HG03575 (cell line): ENCODE results near the gene PPP1R11.

Experiments used
- ATAC-seq: cut with Tn5 transposase; IDR thresholded peaks from one replicate; pipeline ENCODE4 v1.9.1; 2021; ENCODE audit not compliant: unreplicated experiment, insufficient number of reproducible peaks, low FRiP score; ENCODE audit errors: extremely low read depth

PPP1R11 gene

DNA sequence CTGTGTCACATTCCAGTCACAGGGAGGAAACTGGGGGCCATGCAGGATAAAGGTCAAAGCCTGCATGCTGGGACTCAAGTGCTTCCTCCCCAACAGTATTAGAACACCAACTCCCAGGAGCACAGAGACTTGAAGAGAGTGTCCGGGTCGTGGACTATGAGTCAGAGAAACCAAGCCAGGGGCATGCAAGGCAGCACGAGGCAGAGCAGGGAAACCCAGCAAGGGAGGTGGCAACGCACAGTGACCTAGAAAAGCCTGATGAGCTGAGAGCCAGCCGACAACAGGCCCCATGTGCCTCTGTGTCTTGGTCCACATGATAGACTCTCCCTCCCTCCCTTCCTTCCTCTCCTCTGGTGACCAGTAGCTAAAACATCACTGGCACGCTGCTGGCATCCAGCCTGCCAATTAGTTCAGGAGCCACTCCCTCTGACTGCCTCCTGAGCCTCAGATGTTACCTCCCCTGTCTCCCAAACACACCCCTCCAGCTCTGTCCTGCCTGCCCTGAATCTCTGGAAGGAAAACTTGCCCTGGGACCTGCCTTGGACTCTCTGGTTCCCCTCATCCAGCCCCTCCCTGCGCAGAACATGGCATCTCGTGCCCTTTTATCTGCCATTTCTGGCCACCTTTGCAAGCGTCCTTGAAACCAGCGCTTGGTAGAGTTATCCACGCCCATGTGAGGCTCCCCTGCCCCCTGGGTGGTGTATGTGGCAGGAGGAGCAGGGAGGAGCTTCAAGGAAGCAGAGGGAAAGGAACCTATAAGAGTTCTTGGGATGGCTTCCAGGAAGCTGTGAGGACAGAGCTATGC lies 24.8 kb downstream of the PPP1R11 start:
- ATAC-seq: no peak

DNA sequence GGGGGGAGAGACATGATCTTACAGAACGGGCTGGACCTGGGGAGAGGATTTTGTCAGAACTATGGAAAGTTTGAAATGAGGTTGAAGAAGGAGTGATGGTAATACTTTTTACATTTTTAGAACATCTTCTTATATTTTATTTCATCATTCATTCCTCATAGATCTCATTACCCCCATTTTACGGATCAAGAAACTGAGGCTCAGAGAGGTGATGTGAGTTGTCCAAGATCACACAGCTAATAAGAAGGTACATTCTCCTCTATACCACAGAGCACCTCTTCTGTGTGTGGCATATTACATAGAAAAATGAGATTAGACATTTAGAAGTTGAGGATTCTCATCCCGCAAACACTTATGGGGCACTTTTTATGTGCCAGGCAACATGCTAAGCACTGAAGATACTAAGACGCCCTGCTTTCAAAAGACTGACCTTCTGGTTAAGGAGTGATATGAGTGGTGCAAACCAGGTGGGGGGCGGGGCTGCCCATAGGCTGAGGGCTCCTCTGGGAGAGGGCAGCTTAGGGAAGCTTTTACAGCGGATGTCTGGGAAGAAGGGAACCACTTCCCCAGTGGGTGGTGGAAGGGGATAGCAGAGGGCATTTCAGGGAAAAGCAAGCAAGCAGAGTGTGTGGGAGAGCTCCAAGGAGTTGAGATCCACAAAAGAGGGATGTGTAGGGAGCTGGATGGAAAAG lies 26.0 kb downstream of the PPP1R11 start:
- ATAC-seq: no peak

DNA sequence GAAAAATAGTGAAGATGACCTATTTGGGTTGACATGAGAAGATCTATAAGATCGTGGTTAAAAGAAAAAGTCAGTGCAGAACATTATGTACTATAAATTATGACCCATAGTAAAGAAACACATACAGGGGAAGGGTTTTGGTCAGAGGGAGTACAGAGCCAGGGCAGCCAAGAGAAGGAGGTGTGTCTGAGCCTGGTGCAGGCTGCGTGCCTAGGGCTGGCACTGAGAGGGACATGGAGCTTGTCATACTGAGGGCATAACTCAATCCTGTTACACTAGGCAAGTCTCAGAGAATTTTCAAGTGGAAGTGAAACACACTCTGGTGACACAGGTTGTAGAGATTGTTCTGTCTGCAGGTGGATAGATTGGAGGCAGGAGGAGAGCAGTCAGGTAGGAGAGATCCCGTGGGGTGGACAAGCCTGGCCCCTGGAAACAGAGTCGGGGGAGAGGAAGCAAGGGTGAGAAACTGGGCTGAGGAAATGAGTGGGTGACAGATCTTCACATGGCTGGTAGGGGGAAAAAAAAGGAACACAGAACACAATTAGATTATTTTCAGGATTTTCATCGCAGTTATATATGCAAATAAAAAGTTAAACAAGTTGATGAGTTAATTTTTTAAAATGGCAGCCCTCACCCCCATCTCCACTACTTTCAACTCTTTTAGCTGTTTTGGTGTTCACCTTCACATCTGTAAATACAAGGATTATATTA lies 27.1 kb downstream of the PPP1R11 start:
- no peak for ATAC-seq

DNA sequence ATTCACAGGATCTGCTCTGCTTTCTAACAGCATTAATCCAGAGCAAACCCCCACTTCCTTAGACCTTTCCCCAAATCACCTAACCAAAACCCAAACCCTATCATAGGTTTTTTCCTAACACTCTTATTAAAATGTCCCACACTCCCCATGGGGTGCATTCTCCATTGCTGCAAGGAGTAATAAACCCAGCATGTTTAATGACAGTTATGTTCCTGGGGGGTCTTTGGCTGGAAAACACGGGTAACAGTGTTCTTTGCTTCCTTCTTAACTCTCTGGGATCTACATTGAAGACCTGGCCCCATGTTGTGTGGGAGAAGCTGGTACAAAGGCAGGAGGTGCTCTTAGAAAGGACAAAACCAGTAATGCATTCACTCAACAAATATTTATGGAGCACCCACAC lies 29.8 kb downstream of the PPP1R11 start:
- no peak for ATAC-seq

DNA sequence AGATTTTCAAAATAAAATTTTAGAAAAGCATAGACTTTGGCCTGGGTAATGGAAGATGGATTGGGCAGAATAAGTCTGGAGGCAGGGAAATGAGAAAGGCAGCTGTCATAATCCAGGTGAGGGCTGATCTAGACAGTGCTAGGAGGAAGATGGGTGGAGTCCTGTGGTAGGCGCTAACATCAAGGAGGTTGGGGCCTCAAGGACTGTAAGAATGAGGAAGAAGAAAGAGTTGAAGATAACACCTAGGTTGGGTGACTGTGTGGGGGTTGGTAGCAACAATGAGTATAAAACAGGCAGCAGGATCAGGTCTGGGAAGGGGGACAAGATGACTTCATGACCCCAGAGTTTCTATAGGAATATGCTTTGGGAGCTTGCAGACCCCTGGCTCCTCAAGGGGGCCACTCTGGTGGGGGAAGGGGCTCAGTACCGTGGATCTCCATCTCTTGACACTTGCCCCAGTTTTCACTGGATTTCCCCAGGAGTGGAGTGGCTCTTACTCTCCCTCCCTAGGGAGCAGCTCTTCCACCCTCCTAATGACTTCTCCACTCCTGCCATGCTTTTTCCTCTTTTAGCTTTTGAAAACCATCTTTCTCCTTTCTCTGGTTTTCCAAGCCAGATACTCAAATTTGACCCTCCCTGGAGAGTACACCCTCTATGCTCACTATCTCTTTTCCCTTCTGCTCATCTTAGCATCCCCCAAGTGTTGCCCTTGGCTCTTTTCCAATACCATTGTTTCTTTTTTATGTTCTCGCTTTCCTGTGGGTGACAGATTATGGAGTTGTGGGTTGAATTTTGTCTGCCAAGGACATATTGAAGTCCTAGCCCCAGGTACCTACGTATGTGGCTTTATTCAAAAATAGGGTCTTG lies 31.1 kb downstream of the PPP1R11 start:
- ATAC-seq: no peak

DNA sequence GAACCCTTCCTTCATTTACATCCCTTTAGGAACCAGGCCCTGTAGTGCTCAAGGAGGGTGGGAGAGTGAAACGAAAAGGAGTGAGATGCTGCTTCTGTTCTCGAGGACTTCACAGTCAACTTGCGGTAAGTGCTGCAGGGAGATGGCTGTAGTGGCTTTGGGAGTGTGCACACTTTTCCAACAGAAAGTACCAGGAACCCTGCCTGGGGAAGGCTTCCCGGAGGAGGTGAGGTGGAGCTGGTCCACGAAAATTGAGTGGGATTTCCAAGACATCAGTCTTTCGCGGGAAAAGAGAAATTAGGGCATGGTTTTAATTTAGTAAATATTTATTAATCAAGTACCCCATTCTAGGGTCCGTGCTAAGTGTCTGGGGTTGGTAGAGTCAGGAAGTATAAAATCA lies 33.2 kb downstream of the PPP1R11 start:
- ATAC-seq: no peak

DNA sequence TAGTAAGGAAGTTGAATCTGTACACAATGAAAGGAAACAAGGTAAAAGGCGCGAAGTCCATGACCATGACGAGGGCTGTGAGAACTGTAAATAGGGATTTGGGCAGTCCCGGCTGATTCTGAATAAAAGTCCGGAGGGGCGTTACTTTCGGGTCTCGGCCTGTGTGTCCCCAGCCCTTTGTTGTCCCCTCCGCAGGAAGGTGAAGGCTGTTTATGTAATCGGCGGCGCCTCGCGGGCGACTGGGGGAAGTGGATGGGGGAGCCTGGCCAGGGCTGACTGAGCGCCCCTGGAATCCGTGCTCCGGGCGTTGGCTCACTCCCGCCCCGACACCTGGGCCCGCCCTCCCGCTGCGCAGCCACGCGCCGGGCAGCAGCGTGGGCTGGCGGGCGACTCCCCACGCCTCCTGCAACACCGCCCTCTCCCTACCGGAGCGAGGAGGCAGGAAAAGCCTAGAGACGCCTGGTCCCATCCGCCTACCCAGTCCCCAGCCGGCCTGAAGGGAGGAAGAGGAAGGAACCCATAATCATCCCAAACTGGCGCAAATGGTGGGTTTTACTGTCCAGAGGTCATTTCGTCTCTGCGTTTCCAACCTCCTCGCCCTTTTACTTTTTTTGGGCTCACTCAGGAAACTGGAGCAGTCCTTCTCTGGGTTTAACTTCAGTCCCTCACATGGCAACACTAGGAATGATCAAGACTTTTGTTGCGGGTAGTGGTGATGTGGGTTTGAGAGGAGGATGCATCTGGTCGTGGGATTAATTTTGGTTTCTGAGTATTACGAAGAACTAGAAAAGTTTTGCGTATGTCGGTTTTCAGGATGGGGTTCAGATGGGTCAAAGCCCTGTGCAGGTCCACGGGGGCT lies 33.8 kb downstream of the PPP1R11 start:
- no peak for ATAC-seq

DNA sequence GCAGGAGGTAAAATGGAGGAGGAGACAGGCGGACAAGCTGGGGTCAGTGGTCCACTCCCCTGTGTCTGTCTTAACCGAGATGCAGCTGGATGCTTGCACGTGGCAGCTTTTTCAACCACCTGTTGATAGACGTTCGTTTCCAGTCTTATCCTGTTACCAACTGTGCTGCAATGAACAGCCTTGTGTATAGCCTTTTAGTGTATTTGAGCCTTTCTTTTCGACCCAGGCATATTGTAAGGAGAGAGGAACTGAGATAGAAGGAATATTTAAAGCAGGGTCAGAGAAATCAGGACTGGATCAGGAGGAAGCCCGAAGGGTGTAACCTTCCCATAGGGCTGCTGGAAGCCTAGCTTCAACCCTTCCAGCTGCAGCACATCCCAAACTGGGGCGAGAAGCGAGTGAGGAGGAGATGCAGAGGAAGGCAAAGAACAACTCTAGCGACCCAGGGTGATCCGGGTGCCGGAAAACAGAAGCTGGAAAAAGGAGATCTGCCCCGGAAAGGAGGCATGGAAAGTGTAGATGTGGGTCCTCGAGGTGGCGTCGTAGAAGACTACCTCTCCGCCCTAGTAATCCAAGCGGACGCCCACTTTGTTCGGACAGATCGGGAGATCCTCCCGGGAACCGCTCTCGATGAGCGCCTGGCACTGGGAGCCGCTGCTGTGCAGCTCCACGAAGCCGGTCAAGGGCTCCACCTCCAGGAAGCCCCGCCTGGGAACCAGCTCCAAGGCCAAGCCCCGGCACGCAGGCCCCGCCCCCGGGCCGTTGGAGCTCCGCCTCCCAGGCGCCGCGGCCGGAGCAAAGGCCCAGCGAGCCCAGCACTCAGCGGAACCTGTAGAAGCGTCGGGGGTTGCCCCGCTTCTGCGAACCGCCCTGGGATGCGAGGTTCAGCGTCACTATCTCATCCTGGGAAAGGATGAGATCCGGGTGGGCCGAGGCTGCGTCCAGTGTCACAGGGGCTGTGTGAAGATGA lies 34.7 kb downstream of the PPP1R11 start:
- ATAC-seq: no peak

DNA sequence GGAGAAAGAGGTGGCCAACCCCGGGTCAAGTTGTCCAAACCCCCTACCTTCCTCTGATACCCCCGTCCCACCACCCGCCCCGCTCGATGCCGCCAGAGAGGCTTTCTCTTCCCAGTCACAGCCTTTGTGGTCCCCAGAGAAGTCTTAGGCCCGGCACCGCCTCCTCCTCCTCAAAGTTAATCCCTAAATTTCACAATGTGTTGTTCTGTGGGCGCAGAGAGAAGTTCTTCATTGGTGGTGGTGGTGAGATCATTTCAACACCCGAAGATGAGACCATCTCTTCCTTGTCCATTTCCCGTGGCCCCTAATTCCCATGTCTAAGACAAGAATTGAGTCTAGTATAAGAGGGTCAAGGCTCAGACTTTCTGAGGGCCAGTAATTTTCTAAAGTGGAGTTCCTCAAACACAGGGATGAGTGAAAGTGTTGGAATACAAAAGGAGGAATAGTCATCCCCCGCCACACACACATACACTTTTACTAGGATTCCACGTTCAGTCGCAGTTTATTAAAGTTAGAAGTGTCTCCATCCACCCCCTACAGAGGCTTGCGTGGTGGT lies 35.5 kb downstream of the PPP1R11 start:
- ATAC-seq: no peak

DNA sequence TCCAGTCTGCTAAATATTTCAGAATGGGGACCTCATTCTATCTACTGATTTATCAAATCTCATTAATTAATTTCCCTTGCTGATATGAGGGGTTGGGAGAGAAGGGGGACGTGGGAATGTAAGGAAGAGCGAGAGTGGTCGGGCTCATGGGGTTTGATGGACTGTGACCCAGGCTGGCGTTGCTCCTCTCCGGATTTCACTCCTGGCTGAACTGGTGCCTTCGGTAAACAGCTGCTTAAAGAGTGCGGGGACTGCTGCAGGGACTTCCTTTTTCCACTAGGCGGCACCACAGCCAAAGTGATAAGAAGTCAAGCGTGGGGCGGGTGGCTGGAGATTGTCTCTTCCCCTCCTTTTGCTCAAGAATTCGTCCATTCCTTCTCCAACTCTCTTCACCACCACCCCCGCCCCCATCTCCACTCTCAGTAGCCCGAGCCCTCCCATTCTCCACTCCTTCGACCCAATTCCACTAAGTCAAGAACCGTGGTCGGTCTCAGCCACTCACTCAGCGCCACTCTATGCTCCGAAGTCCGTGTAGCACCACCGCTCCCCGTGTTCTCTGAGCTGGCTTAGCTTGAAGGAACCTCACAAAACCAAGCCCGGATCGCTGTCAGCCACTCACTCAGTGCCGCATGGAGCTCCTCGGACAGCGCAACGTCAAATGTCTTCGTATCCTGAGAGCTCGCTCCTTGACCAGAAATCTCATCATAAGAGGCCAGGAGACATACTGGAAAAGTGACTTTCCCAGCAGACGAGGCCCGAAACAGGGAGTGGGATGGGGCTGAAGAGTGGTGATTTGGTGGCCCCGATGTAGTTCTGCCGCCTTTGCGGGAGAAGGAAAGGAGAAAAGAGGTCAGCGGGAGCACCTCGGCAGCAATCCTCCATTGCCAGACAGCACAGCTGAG lies 36.2 kb downstream of the PPP1R11 start:
- no peak for ATAC-seq

DNA sequence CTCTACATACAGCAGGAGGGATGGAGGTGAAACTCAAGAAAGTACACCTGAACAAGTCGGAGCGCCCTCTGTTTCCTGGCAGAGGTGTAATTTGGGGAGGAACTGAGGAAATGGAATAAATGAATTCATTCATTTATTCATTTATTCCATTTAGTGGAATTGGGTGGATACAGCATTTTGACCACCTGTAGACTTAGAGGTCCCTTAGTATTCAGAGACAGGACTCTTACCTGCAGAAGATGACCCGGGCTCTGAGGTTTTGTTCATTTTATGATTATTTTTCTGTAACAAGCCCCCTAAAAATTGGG lies 36.8 kb downstream of the PPP1R11 start:
- ATAC-seq: no peak

DNA sequence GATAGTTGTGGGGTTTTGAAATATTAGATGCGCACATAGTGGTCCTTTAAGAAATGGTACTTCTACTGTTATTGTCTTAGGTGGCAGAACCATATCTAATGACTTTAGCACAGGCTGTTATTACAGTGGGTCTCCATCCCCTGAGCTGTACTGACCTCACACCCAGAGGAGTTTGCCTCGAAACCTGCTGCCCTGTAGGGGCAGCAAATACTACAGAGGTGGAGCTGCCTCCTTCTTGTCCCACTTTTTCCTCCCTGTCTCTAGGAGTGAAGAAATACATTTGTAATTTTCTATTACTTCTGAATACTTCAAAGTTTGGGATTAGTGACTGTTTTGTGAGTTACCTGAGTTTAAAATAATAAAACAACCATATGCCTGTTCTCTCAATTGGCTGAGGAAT lies 37.7 kb downstream of the PPP1R11 start:
- no peak for ATAC-seq

DNA sequence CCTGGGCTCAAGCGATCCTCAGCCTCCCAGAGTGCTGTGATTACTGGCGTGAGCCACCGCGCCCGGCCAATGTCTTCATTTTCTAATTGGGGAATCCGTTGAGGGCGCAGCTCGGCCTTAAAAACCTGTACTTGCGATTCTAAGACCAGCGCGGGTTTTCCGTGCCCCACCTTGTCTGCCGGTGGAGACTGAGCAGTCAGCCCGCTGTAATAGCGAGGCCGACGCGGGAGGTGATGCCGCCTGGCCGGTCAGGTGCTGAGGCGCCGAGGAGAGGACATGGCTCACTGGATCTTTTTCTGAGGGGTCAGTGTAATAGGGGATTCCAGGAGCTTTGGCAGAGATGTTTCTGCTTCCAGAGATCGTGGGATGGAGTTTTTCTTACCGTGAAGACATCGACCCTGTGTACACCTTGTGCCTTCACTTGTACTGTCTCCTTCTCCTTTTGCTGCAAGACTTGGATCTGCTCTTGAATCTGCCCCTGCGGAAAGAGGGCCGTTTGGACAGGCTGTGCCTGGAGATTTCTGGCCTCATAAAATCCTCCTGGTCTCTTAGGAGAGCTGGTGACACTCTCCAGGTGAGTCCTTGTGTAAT lies 44.4 kb downstream of the PPP1R11 start:
- no peak for ATAC-seq

DNA sequence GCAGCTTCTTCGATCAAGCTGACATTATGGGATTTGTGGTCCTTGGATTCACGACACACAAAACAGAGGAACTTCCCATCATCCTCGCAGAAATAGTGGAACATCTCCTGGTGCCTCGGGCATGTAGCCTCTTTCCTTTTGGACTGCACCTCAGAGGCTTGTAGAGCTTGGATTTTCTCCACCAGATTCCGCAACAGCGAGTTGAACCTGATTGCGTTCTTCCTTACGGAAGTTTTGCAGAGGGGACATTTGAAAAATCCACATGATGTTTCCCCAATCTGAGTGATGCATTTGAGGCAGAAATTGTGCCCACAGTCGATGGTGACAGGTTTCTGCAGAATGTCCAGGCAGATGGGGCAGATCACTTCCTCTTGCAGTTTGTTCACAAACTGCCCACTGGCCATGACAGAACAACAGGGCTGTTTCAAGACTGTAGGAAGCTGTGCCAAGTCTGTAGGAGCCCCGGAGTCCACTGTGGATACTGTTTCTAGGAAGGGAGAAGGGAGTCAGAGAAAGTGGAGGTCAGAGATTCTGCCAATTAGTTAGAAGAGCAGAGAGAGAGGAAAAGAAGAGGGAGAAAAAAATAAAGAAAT lies 45.5 kb downstream of the PPP1R11 start:
- no peak for ATAC-seq

DNA sequence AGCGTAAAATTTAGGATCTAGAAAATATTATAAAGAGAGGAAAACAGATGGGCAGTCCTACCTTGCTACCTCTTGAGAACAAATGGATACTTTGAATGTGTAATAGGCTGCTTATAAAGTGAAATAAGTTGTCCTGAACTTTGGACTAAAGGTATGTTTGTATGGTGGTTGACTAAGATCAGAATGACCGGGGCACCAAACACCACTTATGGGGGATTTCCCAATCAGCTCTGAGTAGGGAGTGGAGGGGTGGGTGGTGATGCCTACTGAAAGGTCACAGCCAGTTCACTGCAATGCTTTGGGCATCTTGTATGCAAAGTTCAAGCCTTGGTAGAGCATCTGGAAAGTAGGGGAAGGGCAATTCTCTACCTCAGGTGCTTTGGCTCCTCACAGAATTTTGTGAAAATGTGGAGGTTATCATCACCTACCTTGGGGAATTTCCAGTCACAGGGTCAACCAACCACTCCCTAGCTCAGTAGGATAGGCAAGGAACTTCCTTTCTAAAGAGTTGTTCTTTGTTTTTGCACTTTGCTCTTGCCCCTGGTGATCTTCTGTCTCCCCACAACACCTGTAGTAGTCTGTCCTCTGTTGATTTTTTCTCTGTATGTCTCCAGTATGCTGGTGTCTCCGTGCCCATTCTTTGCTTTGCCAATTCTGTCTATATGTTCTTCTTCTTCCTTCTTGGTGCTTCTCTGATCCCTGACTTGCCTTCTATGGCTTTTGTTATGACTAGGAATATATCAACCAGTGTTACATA lies 46.2 kb downstream of the PPP1R11 start, which contains the start of gene TRIM31:
Gene TRIM31, minus strand, starts transcription at position 88 of the 757 bp plus-strand sequence. CDS start 285 bp downstream, outside the sequence.
- no peak for ATAC-seq
